K562 (cell line): ENCODE results near the gene FLAD1. TPM values are rescaled to one million over a fixed set of nuclear protein-coding genes. Genes with fewer than 3 reads are reported as not detected.

Experiments
- ARID4B ChIP-seq: sonication (generic); formaldehyde crosslinking; IDR thresholded peaks from 2 replicates; pipeline ENCODE4 v1.8.0; 2022; ENCODE audit warnings: mild to moderate bottlenecking, missing genetic modification reagents
- GMEB1 ChIP-seq: fragments of 250-450 bp; sonication (Bioruptor Pico); IDR thresholded peaks from 2 replicates; pipeline ENCODE4 v1.4.0; 2020; ENCODE audit warnings: mild to moderate bottlenecking
- HDAC6 ChIP-seq: IDR thresholded peaks from 2 replicates; pipeline ENCODE4 v1.6.1; 2012; ENCODE audit warnings: low read depth, mild to moderate bottlenecking, control low read depth, inconsistent platforms, low read length, moderate library complexity
- HIVEP1 ChIP-seq: fragments of 250-450 bp; sonication (Bioruptor Pico); IDR thresholded peaks from 2 replicates; pipeline ENCODE4 v1.4.0; 2020; ENCODE audit warnings: mild to moderate bottlenecking
- HMGN3 ChIP-seq: IDR thresholded peaks from 2 replicates; pipeline ENCODE4 v1.6.1; 2011; ENCODE audit warnings: borderline replicate concordance, low read depth, mild to moderate bottlenecking, mixed read lengths, low read length; ENCODE audit not compliant: insufficient read length; ENCODE audit errors: extremely low read depth
- KDM1A ChIP-seq, 2 experiments: fragments of 450-650 bp; IDR thresholded peaks; 2 replicates each; pipeline ENCODE4 v1.6.1; 2016; ENCODE audit warnings: mild to moderate bottlenecking in 2 of 2
- MCM7 ChIP-seq, 2 experiments: fragments of 450-650 bp; IDR thresholded peaks; 2 replicates each; pipeline ENCODE4 v1.6.1; 2016 to 2018
- NCOA1 ChIP-seq: fragments of 450-650 bp; IDR thresholded peaks from 2 replicates; pipeline ENCODE4 v1.6.1; 2016; ENCODE audit warnings: low read depth
- NCOA2 ChIP-seq, 2 experiments: fragments of 450-650 bp; IDR thresholded peaks; 2 replicates each; pipeline ENCODE4 v1.6.1; 2018; ENCODE audit warnings: mild to moderate bottlenecking in 2 of 2, moderate library complexity in 1 of 2; ENCODE audit not compliant: partially characterized antibody in 2 of 2
- PHF21A ChIP-seq: fragments of 450-650 bp; IDR thresholded peaks from 2 replicates; pipeline ENCODE4 v1.6.1; 2017; ENCODE audit warnings: low read depth, borderline replicate concordance
- PKNOX1 ChIP-seq: fragments of 450-650 bp; IDR thresholded peaks from 2 replicates; pipeline ENCODE4 v1.6.1; 2016
- SAFB ChIP-seq: fragments of 200-400 bp; formaldehyde crosslinking; IDR thresholded peaks from 2 replicates; pipeline ENCODE4 v1.6.1; 2017; ENCODE audit warnings: low read depth, low read length, borderline replicate concordance
- SMC3 ChIP-seq: conservative IDR thresholded peaks from 2 replicates; pipeline ENCODE4 v1.6.1; 2011; ENCODE audit warnings: low read depth, low read length, improper control_type of control experiment; ENCODE audit not compliant: insufficient read depth
- TBP ChIP-seq: optimal IDR thresholded peaks from 2 replicates; pipeline ENCODE3; 2011; ENCODE audit warnings: low read depth, low read length, improper control_type of control experiment
- TFAP4 ChIP-seq: sonication (generic); formaldehyde crosslinking; IDR thresholded peaks from 2 replicates; pipeline ENCODE4 v1.8.0; 2022; ENCODE audit warnings: missing genetic modification reagents, mild to moderate bottlenecking, moderate library complexity, borderline replicate concordance
- USF1 ChIP-seq: sonication (generic); formaldehyde crosslinking; IDR thresholded peaks from 2 replicates; pipeline ENCODE4 v1.9.0; 2022; ENCODE audit warnings: mild to moderate bottlenecking, missing genetic modification reagents
- ZNF24 ChIP-seq: fragments of 450-650 bp; IDR thresholded peaks from 2 replicates; pipeline ENCODE4 v1.6.1; 2016
- ZNF586 ChIP-seq: fragments of 450-650 bp; formaldehyde crosslinking; conservative IDR thresholded peaks from 2 replicates; pipeline ENCODE4 v1.4.0; 2020; ENCODE audit warnings: mild to moderate bottlenecking, moderate library complexity
- polyA plus RNA-seq, 8 experiments: library from polyadenylated mRNA; depleted of rRNA in 4 of 8; stranded (reverse) in 5 of 8; unstranded in 3 of 8; fragments of >200 nt; fragmentation: Nextera tagmentation in 2 of 8; fragmentation: Illumina TruSeq in 1 of 8; extraction: Ambion mirVana in 2 of 8; extraction: Trizol in 1 of 8; gene quantifications; 2 replicates each; pipeline versions ENCODE4 v1.2.1 to v1.2.3, GENCODE V29; 2011 to 2014; ENCODE audit warnings: inconsistent platforms in 1 of 8, missing spikeins in 1 of 8
- total RNA-seq, 7 experiments: library from RNA; depleted of rRNA in 6 of 7; stranded (reverse); fragments of >200 nt in 6 of 7; fragmentation: Illumina TruSeq in 2 of 7; extraction: Trizol in 2 of 7; gene quantifications; 2 replicates each; pipeline versions ENCODE4 v1.2.1 to v1.2.3, GENCODE V29; 2011 to 2021; ENCODE audit warnings: low replicate concordance in 1 of 7

FLAD1 gene
- total and polyA plus RNA-seq, 9 of the 15 experiments (the other 6 are each of a cell fraction or from before 2014, with no cell fraction given), result 24.9 to 85.8 (median 67.0) TPM

GRCh38 chr1:155000726-155001424 is 17.7 kb downstream of the FLAD1 start (continued):
- peak; percentile 82; the same call in 1 of the 2 replicates for TF ChIP-seq SAFB
- 0 out of 2 replicates have a peak, but pooled peaks have one; percentile 10 for TF ChIP-seq ZNF586 (CRISPR knock-in tag)
- TF ChIP-seq SMC3, result peak; percentile 13; the same call in 1 of the 2 replicates
- peak; percentile 80 for TF ChIP-seq TFAP4 (CRISPR knock-in tag)
- peak; percentile 26; the same call in 1 of the 2 replicates for TF ChIP-seq HIVEP1
- TF ChIP-seq NCOA1, result peak; percentile 87
- TF ChIP-seq HMGN3, result peak; percentile 97
- TF ChIP-seq MCM7 (IDR thresholded peaks at IDR 0.05), result no peak
- TF ChIP-seq ZNF24, result 0 out of 2 replicates have a peak, but pooled peaks have one; percentile 25
- peak; percentile 59 for TF ChIP-seq PKNOX1
- peak; percentile 83 for TF ChIP-seq ARID4B (CRISPR knock-in tag)
- TF ChIP-seq PHF21A, result peak; percentile 75
- peak; percentile 73 for TF ChIP-seq TBP
- no peak for TF ChIP-seq NCOA2 (IDR thresholded peaks at IDR 0.05; ENCODE audit: partially characterized antibody in 2 of 2)
- 0 out of 2 replicates have a peak, but pooled peaks have one; percentile 40 for TF ChIP-seq USF1 (CRISPR knock-in tag)
- TF ChIP-seq HDAC6, result 0 out of 2 replicates have a peak, but pooled peaks have one; percentile 17
- TF ChIP-seq KDM1A (IDR thresholded peaks at IDR 0.05), result peak in 1 of 2 experiments; percentile 55
- peak; percentile 44; the same call in 1 of the 2 replicates for TF ChIP-seq GMEB1
